GM06990 (cell line): ENCODE results near the gene PACRG.

Experiments used
- DNase-seq: peaks from one replicate; pipeline ENCODE4 v3.0.0-alpha.2; 2011; ENCODE audit not compliant: insufficient read length; ENCODE audit errors: extremely low read depth
- H3K27me3 ChIP-seq: replicated peaks from 2 replicates; pipeline ENCODE4 v1.6.0; 2011; ENCODE audit warnings: low read length; ENCODE audit not compliant: control insufficient read depth, insufficient read depth
- H3K36me3 ChIP-seq: 2 replicates; pipeline ENCODE4 v1.5.1; 2011; ENCODE audit warnings: low read length; ENCODE audit not compliant: control insufficient read depth, insufficient read depth
- H3K4me3 ChIP-seq: replicated peaks from 2 replicates; pipeline ENCODE4 v1.5.1; 2011; ENCODE audit warnings: low read depth, mild to moderate bottlenecking, control low read depth, low read length
- CTCF ChIP-seq: IDR thresholded peaks from 2 replicates; pipeline ENCODE4 v1.5.1; 2011; ENCODE audit warnings: low read length, control low read depth, mild to moderate bottlenecking, inconsistent platforms; ENCODE audit not compliant: insufficient read depth, poor library complexity, severe bottlenecking

The PACRG gene

GRCh38 chr6:162846723-162847122 lies 118.9 kb downstream of the PACRG start:
- Histone ChIP-seq H3K27me3 (no peaks in the 10 kb centered on the region), H3K36me3 (no peaks in the 10 kb centered on the region), H3K4me3 (no peak overlapping the region)
- DNase-seq, result no peak
- TF ChIP-seq CTCF, result no peak

- Histone ChIP-seq H3K27me3 (no peaks in the 10 kb centered on the region), H3K4me3 (no peak overlapping the region), H3K36me3 (no peaks in the 10 kb centered on the region)
- no peak for DNase-seq
- no peak for TF ChIP-seq CTCF
Observed at GRCh38 chr6:162849269-162849668, 121.5 kb downstream of the PACRG start.

GRCh38 chr6:162852192-162852591 lies 124.4 kb downstream of the PACRG start:
- DNase-seq, result no peak
- Histone ChIP-seq H3K4me3 (no peak overlapping the region), H3K36me3 (no peaks in the 10 kb centered on the region), H3K27me3 (no peaks in the 10 kb centered on the region)
- TF ChIP-seq CTCF, result no peak

GRCh38 chr6:162852840-162853577 lies 125.2 kb downstream of the PACRG start:
- no peaks in the 10 kb centered on the region for H3K36me3 ChIP-seq
- H3K27me3 ChIP-seq, result no peaks in the 10 kb centered on the region

GRCh38 chr6:162854228-162854627 lies 126.5 kb downstream of the PACRG start:
- no peak overlapping the region for H3K4me3 ChIP-seq
- TF ChIP-seq CTCF, result no peak
- no peaks in the 10 kb centered on the region for H3K27me3 ChIP-seq
- no peak for DNase-seq
- no peaks in the 10 kb centered on the region for H3K36me3 ChIP-seq

More at GRCh38 chr6:162852840-162853577, 125.2 kb downstream of the PACRG start:
- no peak for DNase-seq
- H3K4me3 ChIP-seq, result no peak overlapping the region
- no peak for TF ChIP-seq CTCF

- no peak for DNase-seq
- no peak for TF ChIP-seq CTCF
- Histone ChIP-seq H3K36me3 (no peaks in the 10 kb centered on the region), H3K4me3 (no peak overlapping the region), H3K27me3 (no peaks in the 10 kb centered on the region)
Observed at GRCh38 chr6:162854734-162855191, 127.0 kb downstream of the PACRG start.
